Measurements from ENCODE around the gene GLDN.

Gene GLDN

DNA sequence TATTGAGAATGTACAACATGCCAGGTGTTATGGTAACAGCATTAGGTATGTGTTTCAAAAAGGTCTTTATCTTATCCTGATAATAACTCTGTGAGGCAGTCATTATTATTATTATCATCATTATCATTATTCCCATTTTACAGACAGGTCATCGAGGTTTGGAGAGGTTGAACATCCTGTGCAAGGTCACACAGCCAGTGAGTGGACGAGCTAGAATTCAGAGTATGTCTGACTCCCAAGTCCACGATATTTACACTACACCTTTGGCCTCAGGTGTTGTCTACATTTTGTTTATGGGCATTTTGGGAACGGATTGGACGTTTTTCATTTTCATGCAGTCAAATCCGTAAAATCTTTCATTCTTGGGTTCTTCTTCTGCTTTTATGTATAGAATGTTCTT, 24.0 kb downstream of the GLDN start:
- DNase-seq, result no peak

- no peak for DNase-seq
Measured at GRCh38 chr15:51366071-51366470, 24.6 kb downstream of the GLDN start.

DNA sequence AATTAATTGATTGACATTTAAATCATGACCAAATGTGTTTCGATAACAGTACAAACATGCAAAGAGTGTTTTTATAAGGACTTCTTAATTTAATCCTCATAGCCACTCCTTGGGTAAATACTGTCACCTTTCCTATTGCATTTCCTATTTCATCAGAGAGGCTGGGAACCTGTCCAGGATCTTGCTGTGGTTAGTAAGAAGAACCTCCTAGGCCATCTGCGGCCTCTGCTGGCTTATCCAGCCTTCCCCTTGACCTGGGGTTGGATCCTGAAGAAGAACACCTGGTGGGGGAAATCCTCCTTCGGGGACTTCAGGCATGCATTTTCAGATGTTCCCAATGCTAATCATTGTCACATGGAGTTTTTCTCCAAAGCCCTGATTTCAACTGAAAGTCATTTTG, 25.5 kb downstream of the GLDN start:
- peak in 1 of 2 experiments; percentile 66 for DNase-seq

DNA sequence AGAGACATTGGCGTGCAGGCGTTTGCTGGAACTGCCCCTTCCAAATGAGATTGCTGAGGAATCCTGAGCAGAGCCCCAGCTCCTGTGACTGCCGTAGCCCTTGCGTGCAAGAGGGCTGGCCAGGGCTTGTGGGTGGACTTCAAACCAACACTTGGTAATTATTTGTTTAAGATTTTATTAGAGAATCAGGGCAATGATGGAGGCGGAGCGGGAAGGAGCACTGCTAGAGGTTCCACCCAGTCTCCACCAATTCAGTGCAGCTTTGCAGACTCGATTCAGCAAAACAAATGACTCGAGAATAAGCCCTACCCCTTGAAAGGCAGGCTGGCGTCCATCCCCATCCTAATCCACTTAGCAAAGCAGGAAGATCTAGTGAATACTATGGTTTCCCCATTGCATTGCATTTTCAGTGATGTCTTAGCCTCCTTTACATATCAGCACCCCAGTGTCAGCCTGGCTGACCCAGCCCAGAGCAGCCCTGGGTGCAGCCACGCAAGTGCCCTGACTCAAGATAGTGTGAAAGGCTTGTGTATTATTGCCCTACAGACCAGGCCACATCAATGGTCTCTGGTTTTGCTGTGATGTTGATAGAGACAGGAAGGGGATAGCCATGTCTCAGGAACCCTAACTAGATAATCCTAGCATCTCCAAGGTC, 26.0 kb downstream of the GLDN start:
- no peak for DNase-seq

- no peak for DNase-seq
Measured at GRCh38 chr15:51368307-51368706, 26.9 kb downstream of the GLDN start.

- DNase-seq, result no peak
Measured at GRCh38 chr15:51368751-51369450, 27.4 kb downstream of the GLDN start.

DNA sequence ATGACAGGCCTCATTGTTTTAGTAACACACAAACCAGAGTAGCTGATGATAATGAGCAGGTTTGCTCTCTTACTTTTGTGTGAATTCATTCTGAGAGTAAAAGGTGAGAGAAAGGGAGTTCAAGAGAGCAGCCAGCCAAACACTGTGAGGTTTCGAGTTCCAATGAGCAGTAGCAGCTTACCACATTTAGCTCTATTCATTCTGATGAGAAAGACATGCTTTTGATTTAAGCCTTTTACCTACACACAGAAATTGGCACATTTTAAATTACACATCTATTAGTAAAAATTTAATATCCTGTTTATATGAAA, 28.0 kb downstream of the GLDN start:
- DNase-seq, result no peak

GRCh38 chr15:51371266-51371665, 29.8 kb downstream of the GLDN start:
- DNase-seq, result no peak

- peak; percentile 85 to 97 for DNase-seq
Measured at GRCh38 chr15:51374131-51374530, 32.7 kb downstream of the GLDN start.

DNA sequence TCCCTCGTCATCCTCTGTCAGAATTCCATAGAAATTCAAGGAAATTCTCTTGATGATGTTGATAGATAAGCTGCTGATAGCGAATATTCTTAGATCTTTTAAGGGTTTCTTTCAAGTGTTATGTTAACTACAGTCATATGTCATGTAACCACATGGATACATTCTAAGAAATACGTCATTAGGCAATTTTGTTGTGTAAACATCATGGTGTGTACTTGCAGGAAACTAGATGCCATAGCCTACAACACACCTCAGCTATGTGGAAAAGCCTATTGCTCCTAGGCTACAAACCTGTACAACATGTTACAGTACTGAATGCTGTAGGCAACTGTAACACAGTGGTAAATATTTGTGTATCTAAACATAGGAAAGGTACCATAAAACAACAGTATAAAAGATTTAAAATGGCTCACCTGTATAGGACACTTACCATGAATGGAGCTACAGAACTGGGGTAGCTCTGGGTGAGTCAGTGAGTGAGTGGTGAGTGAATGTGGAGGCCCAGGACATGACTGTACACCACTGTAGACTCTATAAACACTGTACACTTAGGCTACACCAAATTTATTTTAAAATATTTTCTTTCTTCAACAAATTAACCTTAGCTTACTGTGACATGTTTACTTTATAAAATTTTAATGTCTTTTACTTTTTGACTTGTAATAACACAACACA, 34.6 kb downstream of the GLDN start:
- peak in 1 of 2 experiments; percentile 58 for DNase-seq

DNA sequence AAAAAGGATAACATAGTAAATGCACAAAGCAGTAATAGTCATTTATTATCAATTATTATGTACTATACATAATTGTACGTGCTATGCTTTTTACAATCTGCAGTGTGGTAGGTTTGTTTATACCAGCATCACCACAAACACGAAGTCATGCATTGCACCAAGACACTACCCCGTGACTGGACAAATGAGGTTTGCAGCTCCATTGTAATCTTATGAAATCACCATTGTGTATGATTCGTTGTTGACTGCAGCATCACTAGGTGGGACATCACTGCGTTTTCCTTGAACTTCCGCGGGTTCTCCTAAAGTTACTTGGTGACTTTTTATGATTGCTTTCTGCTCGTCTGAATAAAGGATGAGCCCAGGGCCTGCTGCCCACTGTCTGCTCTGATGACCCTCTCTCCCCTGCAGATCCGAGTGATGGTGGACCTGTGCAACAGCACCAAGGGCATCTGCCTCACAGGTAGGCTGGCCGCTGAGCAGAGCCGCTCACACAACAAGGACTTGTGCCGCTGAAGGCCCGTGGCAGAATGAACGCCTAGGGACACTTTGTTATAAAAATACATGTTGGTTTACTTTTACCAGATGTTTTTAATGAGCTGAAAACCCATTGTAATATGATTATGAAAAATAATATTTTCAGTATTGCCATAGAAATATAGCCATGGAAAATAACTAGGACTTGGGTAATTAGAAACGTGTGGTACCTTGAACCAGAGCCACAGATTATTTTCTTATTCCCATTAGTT, 35.8 kb downstream of the GLDN start:
- no peak for DNase-seq

GRCh38 chr15:51378406-51378805, 37.0 kb downstream of the GLDN start:
- DNase-seq, result no peak

GRCh38 chr15:51379390-51379789, 37.9 kb downstream of the GLDN start:
- DNase-seq, result no peak

DNA sequence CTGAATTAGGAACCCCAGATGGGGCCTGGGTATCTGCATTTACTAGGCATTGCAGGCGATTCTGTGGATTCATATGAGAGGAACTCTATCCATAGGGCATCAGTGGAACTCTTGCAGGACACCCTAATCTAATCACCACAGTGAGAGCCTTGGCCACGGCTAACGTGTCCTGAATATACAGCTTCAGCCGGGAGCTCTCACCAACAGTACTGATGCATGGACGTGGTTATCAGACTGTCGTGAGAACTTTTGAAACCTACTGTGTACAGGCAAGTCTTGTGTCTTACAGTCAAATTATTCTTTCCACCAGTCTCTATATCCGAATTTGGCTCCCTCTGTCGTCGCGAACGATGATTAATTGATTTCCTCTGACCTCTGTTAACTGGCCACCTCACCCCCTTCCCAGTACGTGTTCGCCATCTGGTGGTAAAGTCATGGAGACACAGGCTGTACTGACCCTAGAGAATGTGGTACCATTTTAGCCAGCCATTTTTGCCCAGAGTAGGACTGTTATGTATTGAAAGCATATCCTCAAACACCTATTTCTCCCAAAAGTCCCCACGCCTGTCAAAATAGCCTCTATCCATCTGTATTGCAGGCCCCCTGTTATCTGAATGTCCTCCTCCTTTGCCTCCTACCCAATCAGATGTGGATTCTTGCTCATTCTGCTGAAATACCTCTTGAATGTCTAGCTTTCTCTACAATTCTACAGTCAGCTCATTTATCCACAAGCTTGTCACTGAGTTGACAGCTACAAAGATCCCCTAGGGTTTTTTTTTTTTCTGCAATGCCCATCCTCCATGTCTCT, 39.7 kb downstream of the GLDN start:
- peak; percentile 79 to 80 for DNase-seq

DNA sequence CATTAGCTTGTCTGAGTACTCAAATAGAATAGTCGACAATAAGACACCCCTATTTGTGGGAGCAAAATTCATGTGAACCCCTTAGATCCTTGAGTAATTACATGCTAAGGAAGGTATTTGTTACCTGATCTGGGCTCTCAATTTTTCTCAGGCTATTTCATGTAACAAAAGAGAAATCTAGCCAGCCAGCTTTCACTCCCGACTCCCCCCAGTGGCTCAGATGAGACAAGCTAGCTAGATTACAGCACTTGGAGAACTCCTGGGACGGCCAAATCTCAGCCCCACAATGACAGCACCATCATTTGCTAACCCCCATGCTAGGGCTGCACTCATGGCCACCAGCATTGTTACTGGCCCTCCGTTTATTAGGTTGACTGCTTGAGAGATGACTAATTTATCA, 41.3 kb downstream of the GLDN start:
- peak; percentile 17 to 68 for DNase-seq

DNA sequence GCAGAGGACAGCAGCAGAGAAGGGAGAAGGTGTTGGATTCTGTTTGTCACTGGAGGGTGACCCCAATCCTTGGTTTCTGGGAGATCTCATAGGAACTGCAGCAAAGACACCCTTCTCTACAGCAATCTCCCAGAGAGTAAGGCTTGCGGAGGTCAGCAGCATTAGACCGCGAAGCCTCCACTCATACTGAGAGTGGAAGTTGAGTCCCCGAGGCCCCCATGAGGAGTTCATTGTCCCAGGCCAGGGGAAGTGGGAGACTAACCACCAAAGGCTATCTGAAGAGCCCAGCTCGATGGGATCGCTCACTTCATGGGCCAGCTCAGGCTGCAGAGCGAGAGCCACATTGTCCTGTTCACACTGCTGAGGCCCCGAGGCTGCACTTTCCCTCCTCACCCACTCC, 44.6 kb downstream of the GLDN start:
- no peak for DNase-seq

DNA sequence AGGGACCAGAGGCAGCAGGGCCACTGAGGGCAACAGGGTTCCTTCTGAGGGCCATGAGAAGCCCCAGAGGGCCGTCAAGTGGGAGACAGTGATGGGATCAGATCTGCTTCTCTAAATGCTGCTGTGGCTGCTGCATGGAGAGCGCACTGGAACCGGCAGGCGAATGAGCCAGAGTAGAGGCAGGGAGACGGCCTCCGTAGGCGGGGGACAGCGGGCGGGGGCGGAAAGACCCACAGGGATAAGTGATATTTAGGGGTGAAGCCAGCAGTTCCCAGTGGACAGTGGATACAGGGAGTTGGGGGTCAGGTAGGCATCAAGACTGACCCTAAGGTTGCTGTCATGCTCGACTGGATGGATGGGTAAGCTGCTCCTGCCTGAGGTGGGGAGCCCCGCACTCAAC, 45.0 kb downstream of the GLDN start:
- no peak for DNase-seq

DNA sequence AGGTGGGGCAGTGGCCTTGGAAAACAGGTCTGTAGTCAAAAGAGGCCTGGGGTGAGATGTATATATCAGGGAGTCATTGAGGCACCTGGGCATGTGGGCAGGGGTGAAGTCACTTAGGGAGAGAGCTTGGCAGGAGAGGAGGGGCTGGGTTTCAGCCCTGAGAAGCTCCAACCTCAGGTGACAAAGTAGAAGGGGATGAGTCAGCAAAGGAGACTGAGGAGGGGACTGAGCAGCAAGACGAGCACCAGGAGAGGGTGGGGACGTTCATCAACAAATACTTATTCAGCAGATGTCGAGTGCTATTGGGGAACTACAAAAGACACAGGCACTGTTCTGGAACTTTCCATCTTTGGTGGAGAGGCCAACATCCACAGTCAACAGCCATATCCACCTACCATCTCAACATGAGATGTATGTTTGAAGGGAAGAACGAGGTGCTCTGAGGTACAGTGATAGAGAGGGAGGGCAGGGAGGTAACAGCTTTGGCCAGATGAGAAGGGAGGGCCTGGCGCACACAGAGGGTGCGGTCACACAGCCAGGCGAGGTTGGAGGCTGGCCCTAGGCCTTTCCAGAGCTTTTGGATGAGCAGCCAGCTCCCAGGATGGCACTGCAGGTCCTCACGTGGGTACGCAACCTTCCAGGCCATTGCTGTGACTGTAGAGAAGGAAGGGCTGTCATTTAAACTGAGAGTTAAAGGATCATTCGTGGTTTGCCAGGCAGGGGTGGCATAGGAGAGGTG, 45.7 kb downstream of the GLDN start:
- DNase-seq, result no peak

- DNase-seq, result no peak
Measured at GRCh38 chr15:51387699-51388041, 46.2 kb downstream of the GLDN start.

GRCh38 chr15:51388726-51389125, 47.3 kb downstream of the GLDN start:
- DNase-seq, result no peak

DNA sequence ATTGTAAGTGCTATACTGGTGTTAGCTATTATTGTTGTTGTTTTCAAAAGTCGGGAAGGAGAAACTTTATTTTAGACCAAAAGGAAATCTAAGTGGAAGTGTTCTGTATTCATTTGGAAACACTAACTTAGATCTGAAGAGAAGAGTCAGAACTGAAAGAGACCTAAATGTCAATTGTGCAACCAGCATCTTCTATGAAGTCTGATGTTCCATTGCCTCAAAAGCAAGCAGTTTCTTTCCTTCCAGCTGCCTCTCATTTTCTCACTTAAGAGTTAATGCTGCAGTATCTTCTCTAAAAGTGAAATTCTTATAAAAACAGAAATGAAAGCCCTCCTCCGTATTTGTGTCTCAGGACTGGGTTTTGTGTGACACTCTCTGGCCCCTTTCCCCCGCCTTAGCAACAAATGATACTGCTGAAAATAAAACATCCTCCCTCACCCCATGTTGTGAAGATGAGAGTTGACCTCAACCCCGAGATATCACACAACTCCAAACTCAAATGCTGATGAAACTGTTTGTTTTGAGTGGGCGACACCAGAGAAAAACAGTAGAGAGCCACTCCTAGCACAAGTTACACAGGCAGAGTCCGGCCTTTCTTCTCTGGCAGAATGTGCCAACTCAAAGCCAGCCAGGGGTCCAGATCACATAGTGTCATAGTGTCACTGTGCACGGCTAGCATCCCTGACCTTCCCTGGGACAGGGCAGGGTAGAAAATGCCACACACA, 48.9 kb downstream of the GLDN start:
- no peak for DNase-seq

All from NCI-H2081 (cell line).